Measurements from ENCODE around the gene MEP1A. TPM values are rescaled to one million over a fixed set of nuclear protein-coding genes. Genes with fewer than 3 reads are reported as not detected.
"Not testable (repeated sequence)": the region's sequence is repeated elsewhere in the genome, so short reads cannot be mapped to it uniquely, and the experiment has no call there.

MEP1A gene
- total RNA-seq (2022) (8.1 and 12.0 TPM in 2 replicates), Bru-seq, nascent RNA (percentile 64 among the genes with signal in this experiment), BruChase-seq, experiment 1, labeled RNA remaining after a 2-hour chase (percentile 54 among the genes with signal in this experiment), BruChase-seq, experiment 2, labeled RNA remaining after a 6-hour chase (percentile 58 among the genes with signal in this experiment)
- long read RNA-seq, transcript MEP1A-201 (14 exons, 2,892 nt), result major isoform, 8 of 16 reads
- long read RNA-seq, partial matches to known transcripts, result 2 of 16 reads
- long read RNA-seq, other reads (novel, unspliced or antisense), result 6 of 16 reads

GRCh38 chr6:46793138-46793537 lies at the start of gene MEP1A:
MEP1A (plus strand) TSS chr6:46793389; CDS start chr6:46793399, 10 bp downstream.
- Mint-ChIP-seq H3K27ac (ENCODE audit: unreplicated experiment) (peak within 1 kb of the TSS; percentile 23), H3K27me3 (ENCODE audit: insufficient read depth, unreplicated experiment) (no peaks in the 10 kb centered on the region), H3K9me3 (ENCODE audit: unreplicated experiment) (no peaks in the 10 kb centered on the region), H3K4me1 (ENCODE audit: low read depth, unreplicated experiment) (peaks cover 53% of the 10 kb centered on the region), H3K36me3 (ENCODE audit: insufficient read depth, unreplicated experiment) (peaks cover 11% of the 10 kb centered on the region), H3K4me3 (ENCODE audit: unreplicated experiment) (peak within 1 kb of the TSS; percentile 63)
- BruUV-seq (replicated peaks), result no TSS peak
- intact Hi-C loops (cut with micrococcal nuclease; ENCODE audit: unreplicated experiment), result loop anchor here (1.0 to 5.0 kb wide), 2 partner anchors 101 to 679 kb away; no protein-coding TSS in a partner anchor
- TF ChIP-seq CTCF (IDR thresholded peaks at IDR 0.05; ENCODE audit: insufficient read depth in 1 of 2, low read depth in 1 of 2, low read length in 1 of 2, severe bottlenecking in 1 of 2, unreplicated experiment in 1 of 2), result no peak
- peak within 1 kb of the TSS; percentile 28 for H3K4me3 ChIP-seq (ENCODE audit: low read depth, low read length)
- POLR2A ChIA-PET, result no interaction called here
- H3K36me3 ChIP-seq (ENCODE audit: control insufficient read depth, insufficient read depth, low read length), result peaks cover 2% of the 10 kb centered on the region; the same call in 1 of the 2 replicates
- peaks cover 54% of the 10 kb centered on the region for H3K4me1 ChIP-seq
- H3K9me3 ChIP-seq, result no peaks in the 10 kb centered on the region
- peak in 1 of 2 experiments; percentile 34 for DNase-seq
- CTCF ChIA-PET, result no interaction called here
- no peaks in the 10 kb centered on the region for H3K27me3 ChIP-seq (replicated peaks; ENCODE audit: control insufficient read depth, insufficient read depth, low read length)

- no TSS peak for BruUV-seq (replicated peaks)
- TF ChIP-seq CTCF (IDR thresholded peaks at IDR 0.05; ENCODE audit: insufficient read depth in 1 of 2, low read depth in 1 of 2, low read length in 1 of 2, severe bottlenecking in 1 of 2, unreplicated experiment in 1 of 2), result no peak
These were observed 49.6 kb upstream of the MEP1A start for GRCh38 chr6:46743425-46744158.

GRCh38 chr6:46744159-46744725 lies 48.9 kb upstream of the MEP1A start:
- not testable (repeated sequence) for H3K36me3 Mint-ChIP-seq (ENCODE audit: insufficient read depth, unreplicated experiment); H3K27me3 Mint-ChIP-seq (ENCODE audit: insufficient read depth, unreplicated experiment)

More at GRCh38 chr6:46743425-46744158, 49.6 kb upstream of the MEP1A start:
- Mint-ChIP-seq H3K36me3 (ENCODE audit: insufficient read depth, unreplicated experiment) (no peaks in the 10 kb centered on the region), H3K9me3 (ENCODE audit: unreplicated experiment) (peaks cover 10% of the 10 kb centered on the region), H3K4me1 (ENCODE audit: low read depth, unreplicated experiment) (peaks cover 6% of the 10 kb centered on the region), H3K27ac (ENCODE audit: unreplicated experiment) (no peak overlapping the region), H3K4me3 (ENCODE audit: unreplicated experiment) (no peak overlapping the region), H3K27me3 (ENCODE audit: insufficient read depth, unreplicated experiment) (peaks cover 9% of the 10 kb centered on the region)
- H3K4me1 ChIP-seq, result no peaks in the 10 kb centered on the region
- ChIA-PET CTCF (no interaction called here), POLR2A (no interaction called here)
- H3K4me3 ChIP-seq (ENCODE audit: low read depth, low read length), result no peak overlapping the region
- DNase-seq, result no peak
- H3K36me3 ChIP-seq (ENCODE audit: control insufficient read depth, insufficient read depth, low read length), result no peaks in the 10 kb centered on the region
- intact Hi-C loops (cut with micrococcal nuclease; ENCODE audit: unreplicated experiment), result no loop called here
- no peaks in the 10 kb centered on the region for H3K9me3 ChIP-seq
- no peaks in the 10 kb centered on the region for H3K27me3 ChIP-seq (replicated peaks; ENCODE audit: control insufficient read depth, insufficient read depth, low read length)

More at GRCh38 chr6:46744159-46744725, 48.9 kb upstream of the MEP1A start:
- BruUV-seq (replicated peaks); H3K36me3 ChIP-seq (ENCODE audit: control insufficient read depth, insufficient read depth, low read length); POLR2A ChIA-PET; CTCF ChIA-PET; H3K9me3 ChIP-seq; H3K4me3 Mint-ChIP-seq (ENCODE audit: unreplicated experiment); H3K27ac Mint-ChIP-seq (ENCODE audit: unreplicated experiment); H3K27me3 ChIP-seq (replicated peaks; ENCODE audit: control insufficient read depth, insufficient read depth, low read length); DNase-seq; H3K4me3 ChIP-seq (ENCODE audit: low read depth, low read length); H3K4me1 Mint-ChIP-seq (ENCODE audit: low read depth, unreplicated experiment); intact Hi-C loops (cut with micrococcal nuclease; ENCODE audit: unreplicated experiment); H3K4me1 ChIP-seq: not testable (repeated sequence)
- H3K9me3 Mint-ChIP-seq (ENCODE audit: unreplicated experiment), result peaks cover 10% of the 10 kb centered on the region

All from Caco-2 (cell line).